ENCODE results near the gene RCL1. TPM values are rescaled to one million over a fixed set of nuclear protein-coding genes. Genes with fewer than 3 reads are reported as not detected.
A peak's percentile ranks its signal among the peaks of the same experiment; 100 is the strongest.

RCL1 gene
- total and polyA plus RNA-seq, 3 experiments from 2014 or later = 17.7 to 39.1 (median 36.5) TPM

GRCh38 chr9:4803670-4804530 is 11.2 kb downstream of the RCL1 start:
- Histone ChIP-seq H3K4me3 (ENCODE audit: low read length) (no peak overlapping the region), H3K27me3 (ENCODE audit: insufficient read depth, low read length, poor library complexity, severe bottlenecking) (no peaks in the 10 kb centered on the region), H3K36me3 (ENCODE audit: insufficient read depth, low read length) (no peaks in the 10 kb centered on the region), H3K4me1 (ENCODE audit: insufficient read depth, low read length) (no peaks in the 10 kb centered on the region), H3K27ac (ENCODE audit: low read depth, low read length) (no peak overlapping the region), H3K9me3 (ENCODE audit: low read length) (peaks cover 8% of the 10 kb centered on the region)
- Mint-ChIP-seq H3K4me1 (peaks cover 21 to 48% (median 44%) of the 10 kb centered on the region in 3 donors), H3K36me3 (peaks cover 8 to 48% (median 23%) of the 10 kb centered on the region in 3 donors), H3K4me3 (no peak overlapping the region), H3K9me3 (peaks cover 8 to 26% (median 21%) of the 10 kb centered on the region in 5 donors), H3K27me3 (peaks cover 0 to 1% of the 10 kb centered on the region in 2 donors), H3K27ac (peak overlapping the region in 1 of 8 donors; percentile 33)
- CTCF ChIA-PET = no interaction called here
- POLR2A ChIA-PET = no interaction called here
- no peak for DNase-seq

GRCh38 chr9:4804531-4805016 is 11.8 kb downstream of the RCL1 start:
- Histone ChIP-seq H3K9me3 (ENCODE audit: low read length) (peaks cover 8% of the 10 kb centered on the region), H3K4me3 (ENCODE audit: low read length) (no peak overlapping the region), H3K36me3 (ENCODE audit: insufficient read depth, low read length) (no peaks in the 10 kb centered on the region), H3K27ac (ENCODE audit: low read depth, low read length) (no peak overlapping the region), H3K4me1 (ENCODE audit: insufficient read depth, low read length) (no peaks in the 10 kb centered on the region), H3K27me3 (ENCODE audit: insufficient read depth, low read length, poor library complexity, severe bottlenecking) (no peaks in the 10 kb centered on the region)
- Mint-ChIP-seq H3K36me3 (peaks cover 9 to 50% (median 23%) of the 10 kb centered on the region in 3 donors), H3K4me1 (peaks cover 20 to 48% (median 43%) of the 10 kb centered on the region in 3 donors), H3K27me3 (peaks cover 0 to 1% of the 10 kb centered on the region in 2 donors), H3K27ac (no peak overlapping the region), H3K9me3 (peaks cover 8 to 26% (median 21%) of the 10 kb centered on the region in 5 donors), H3K4me3 (no peak overlapping the region)
- no peak for DNase-seq
- ChIA-PET CTCF (no interaction called here), POLR2A (no interaction called here)

- Mint-ChIP-seq H3K27ac (no peak overlapping the region), H3K27me3 (peaks cover 0 to 1% of the 10 kb centered on the region in 2 donors), H3K4me3 (peak overlapping the region in 1 of 7 donors; percentile 30), H3K9me3 (peaks cover 8 to 26% (median 21%) of the 10 kb centered on the region in 5 donors), H3K4me1 (peaks cover 22 to 48% (median 43%) of the 10 kb centered on the region in 3 donors), H3K36me3 (peaks cover 9 to 54% (median 23%) of the 10 kb centered on the region in 3 donors)
- DNase-seq = no peak
- no peaks in the 10 kb centered on the region for H3K4me1 ChIP-seq (ENCODE audit: insufficient read depth, low read length)
- H3K9me3 ChIP-seq (ENCODE audit: low read length) = peaks cover 8% of the 10 kb centered on the region
- no peak overlapping the region for H3K27ac ChIP-seq (ENCODE audit: low read depth, low read length)
- H3K27me3 ChIP-seq (ENCODE audit: insufficient read depth, low read length, poor library complexity, severe bottlenecking) = no peaks in the 10 kb centered on the region
- H3K4me3 ChIP-seq (ENCODE audit: low read length) = no peak overlapping the region
- ChIA-PET POLR2A (no interaction called here), CTCF (no interaction called here)
- H3K36me3 ChIP-seq (ENCODE audit: insufficient read depth, low read length) = no peaks in the 10 kb centered on the region
Observed at GRCh38 chr9:4805191-4805918, 12.6 kb downstream of the RCL1 start.

GRCh38 chr9:4810565-4810964 is 17.8 kb downstream of the RCL1 start:
- H3K36me3 ChIP-seq (ENCODE audit: insufficient read depth, low read length) = no peaks in the 10 kb centered on the region
- Mint-ChIP-seq H3K4me1 (peaks cover 31 to 59% (median 59%) of the 10 kb centered on the region in 3 donors), H3K9me3 (peaks cover 13 to 33% (median 25%) of the 10 kb centered on the region in 5 donors), H3K27ac (no peak overlapping the region), H3K36me3 (peaks cover 7 to 64% (median 17%) of the 10 kb centered on the region in 3 donors), H3K4me3 (no peak overlapping the region), H3K27me3 (peaks cover 0 to 1% of the 10 kb centered on the region in 2 donors)
- peaks cover 8% of the 10 kb centered on the region for H3K9me3 ChIP-seq (ENCODE audit: low read length)
- no peaks in the 10 kb centered on the region for H3K27me3 ChIP-seq (ENCODE audit: insufficient read depth, low read length, poor library complexity, severe bottlenecking)
- H3K4me3 ChIP-seq (ENCODE audit: low read length) = no peak overlapping the region
- no peak for DNase-seq
- H3K4me1 ChIP-seq (ENCODE audit: insufficient read depth, low read length) = no peaks in the 10 kb centered on the region
- no peak overlapping the region for H3K27ac ChIP-seq (ENCODE audit: low read depth, low read length)
- ChIA-PET CTCF (no interaction called here), POLR2A (no interaction called here)

- H3K4me3 ChIP-seq (ENCODE audit: low read length) = no peak overlapping the region
- no peaks in the 10 kb centered on the region for H3K36me3 ChIP-seq (ENCODE audit: insufficient read depth, low read length)
- Mint-ChIP-seq H3K9me3 (peaks cover 9 to 20% (median 12%) of the 10 kb centered on the region in 5 donors), H3K4me3 (no peak overlapping the region), H3K27me3 (peaks cover 0 to 1% of the 10 kb centered on the region in 2 donors), H3K4me1 (peaks cover 30 to 66% (median 63%) of the 10 kb centered on the region in 3 donors), H3K36me3 (peaks cover 5 to 53% (median 10%) of the 10 kb centered on the region in 3 donors), H3K27ac (no peak overlapping the region)
- H3K27me3 ChIP-seq (ENCODE audit: insufficient read depth, low read length, poor library complexity, severe bottlenecking) = no peaks in the 10 kb centered on the region
- H3K9me3 ChIP-seq (ENCODE audit: low read length) = peaks cover 3% of the 10 kb centered on the region
- no peak for DNase-seq
- no peaks in the 10 kb centered on the region for H3K4me1 ChIP-seq (ENCODE audit: insufficient read depth, low read length)
- H3K27ac ChIP-seq (ENCODE audit: low read depth, low read length) = no peak overlapping the region
- CTCF ChIA-PET = no interaction called here
- POLR2A ChIA-PET = no interaction called here
Observed at GRCh38 chr9:4811824-4812223, 19.1 kb downstream of the RCL1 start.

- no peaks in the 10 kb centered on the region for H3K4me1 ChIP-seq (ENCODE audit: insufficient read depth, low read length)
- CTCF ChIA-PET = no interaction called here
- H3K36me3 Mint-ChIP-seq = peaks cover 3 to 45% (median 5%) of the 10 kb centered on the region in 3 donors
- H3K27me3 Mint-ChIP-seq = no peaks in the 10 kb centered on the region
- no peak overlapping the region for H3K27ac Mint-ChIP-seq
- peaks cover 28 to 64% (median 60%) of the 10 kb centered on the region in 3 donors for H3K4me1 Mint-ChIP-seq
- peaks cover 5 to 16% (median 8%) of the 10 kb centered on the region in 5 donors for H3K9me3 Mint-ChIP-seq
- POLR2A ChIA-PET = no interaction called here
- no peaks in the 10 kb centered on the region for H3K9me3 ChIP-seq (ENCODE audit: low read length)
- H3K4me3 Mint-ChIP-seq = no peak overlapping the region
- no peak overlapping the region for H3K27ac ChIP-seq (ENCODE audit: low read depth, low read length)
- H3K4me3 ChIP-seq (ENCODE audit: low read length) = no peak overlapping the region
- no peak for DNase-seq
- no peaks in the 10 kb centered on the region for H3K36me3 ChIP-seq (ENCODE audit: insufficient read depth, low read length)
- no peaks in the 10 kb centered on the region for H3K27me3 ChIP-seq (ENCODE audit: insufficient read depth, low read length, poor library complexity, severe bottlenecking)
Observed at GRCh38 chr9:4812858-4813257, 20.1 kb downstream of the RCL1 start.

GRCh38 chr9:4814913-4815312 is 22.2 kb downstream of the RCL1 start:
- CTCF ChIA-PET = interaction anchor here (1.3 kb wide), 1 partner anchor 52 kb away, joined by 3 read pairs; no protein-coding TSS in a partner anchor
- peak overlapping the region in 2 of 8 donors; percentile 15 to 35 for H3K27ac Mint-ChIP-seq
- no peaks in the 10 kb centered on the region for H3K4me1 ChIP-seq (ENCODE audit: insufficient read depth, low read length)
- peaks cover 3 to 14% (median 8%) of the 10 kb centered on the region in 5 donors for H3K9me3 Mint-ChIP-seq
- no peaks in the 10 kb centered on the region for H3K27me3 ChIP-seq (ENCODE audit: insufficient read depth, low read length, poor library complexity, severe bottlenecking)
- H3K4me1 Mint-ChIP-seq = peaks cover 23 to 50% (median 42%) of the 10 kb centered on the region in 3 donors
- no peak overlapping the region for H3K27ac ChIP-seq (ENCODE audit: low read depth, low read length)
- no peak for DNase-seq
- H3K36me3 Mint-ChIP-seq = peaks cover 1 to 35% (median 3%) of the 10 kb centered on the region in 3 donors
- H3K27me3 Mint-ChIP-seq = no peaks in the 10 kb centered on the region
- no peak overlapping the region for H3K4me3 ChIP-seq (ENCODE audit: low read length)
- no peak overlapping the region for H3K4me3 Mint-ChIP-seq
- H3K9me3 ChIP-seq (ENCODE audit: low read length) = no peaks in the 10 kb centered on the region
- no peaks in the 10 kb centered on the region for H3K36me3 ChIP-seq (ENCODE audit: insufficient read depth, low read length)
- POLR2A ChIA-PET = no interaction called here

Data from CD8-positive, alpha-beta memory T cell (primary cell).